GM19372 (cell line): Measurements from ENCODE around the gene DIAPH2.

Experiments used
- ATAC-seq: cut with Tn5 transposase; IDR thresholded peaks from one replicate; pipeline ENCODE4 v1.9.1; 2021; ENCODE audit warnings: mild to moderate bottlenecking, low read depth, moderate library complexity; ENCODE audit not compliant: unreplicated experiment

The DIAPH2 gene

GRCh38 chrX:96918864-96919263 lies 234.2 kb downstream of the DIAPH2 start:
- ATAC-seq, result no peak

GRCh38 chrX:96919672-96920071 lies 235.0 kb downstream of the DIAPH2 start:
- no peak for ATAC-seq

- ATAC-seq, result no peak
Observed at GRCh38 chrX:96924581-96924980, 239.9 kb downstream of the DIAPH2 start.

DNA sequence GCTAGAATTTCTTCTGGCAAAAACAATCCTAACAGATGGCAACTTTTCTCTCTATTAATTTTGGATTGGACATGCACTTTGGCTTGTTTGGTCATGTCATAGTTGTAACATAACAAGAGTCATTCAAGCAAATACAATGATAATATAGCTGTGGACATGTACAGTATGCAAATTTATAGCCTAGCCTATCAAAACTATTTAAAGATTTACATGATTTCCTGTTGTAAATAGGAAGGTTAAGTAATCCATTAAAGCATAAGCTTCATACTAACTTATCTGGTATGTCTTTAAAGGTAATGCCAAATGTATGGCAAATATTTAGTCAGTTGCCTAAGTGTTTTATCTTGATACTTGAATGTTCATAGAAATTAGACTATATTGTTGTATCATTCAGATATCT lies 244.4 kb downstream of the DIAPH2 start:
- no peak for ATAC-seq

DNA sequence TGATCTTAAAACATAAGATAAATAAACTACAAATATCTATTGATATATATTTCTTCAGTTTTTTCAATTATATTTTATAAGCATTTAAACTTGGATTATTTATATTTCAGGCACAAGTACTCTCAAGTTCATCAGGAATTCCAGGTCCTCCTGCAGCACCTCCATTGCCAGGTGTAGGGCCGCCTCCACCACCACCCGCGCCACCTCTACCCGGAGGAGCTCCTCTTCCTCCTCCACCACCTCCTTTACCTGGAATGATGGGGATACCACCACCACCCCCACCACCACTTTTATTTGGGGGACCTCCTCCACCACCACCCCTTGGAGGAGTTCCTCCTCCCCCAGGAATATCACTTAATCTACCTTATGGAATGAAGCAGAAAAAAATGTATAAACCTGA lies 273.1 kb downstream of the DIAPH2 start:
- ATAC-seq, result no peak

- ATAC-seq, result no peak
Observed at GRCh38 chrX:96971812-96972211, 287.2 kb downstream of the DIAPH2 start.

- no peak for ATAC-seq
Observed at GRCh38 chrX:96978906-96979305, 294.3 kb downstream of the DIAPH2 start.

DNA sequence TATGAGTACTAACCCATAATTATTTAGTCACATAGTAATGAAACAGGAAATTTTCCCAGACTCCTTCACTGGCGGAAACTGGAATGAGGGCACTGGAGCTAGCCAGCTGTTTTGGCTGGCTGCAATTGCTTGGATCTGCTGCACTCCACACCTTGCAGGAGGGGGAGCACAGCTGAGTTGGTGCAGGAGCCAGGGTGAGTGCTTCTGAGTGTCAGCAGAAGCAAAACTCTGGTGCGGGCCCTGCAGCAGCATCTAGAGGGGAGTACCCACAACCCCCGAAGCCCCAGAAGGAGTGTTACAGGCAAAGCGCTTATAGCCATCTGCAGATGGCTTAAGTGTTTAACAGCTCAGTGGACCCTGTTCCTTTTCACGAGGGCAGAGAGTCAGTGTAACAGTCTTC lies 295.1 kb downstream of the DIAPH2 start:
- ATAC-seq, result no peak

DNA sequence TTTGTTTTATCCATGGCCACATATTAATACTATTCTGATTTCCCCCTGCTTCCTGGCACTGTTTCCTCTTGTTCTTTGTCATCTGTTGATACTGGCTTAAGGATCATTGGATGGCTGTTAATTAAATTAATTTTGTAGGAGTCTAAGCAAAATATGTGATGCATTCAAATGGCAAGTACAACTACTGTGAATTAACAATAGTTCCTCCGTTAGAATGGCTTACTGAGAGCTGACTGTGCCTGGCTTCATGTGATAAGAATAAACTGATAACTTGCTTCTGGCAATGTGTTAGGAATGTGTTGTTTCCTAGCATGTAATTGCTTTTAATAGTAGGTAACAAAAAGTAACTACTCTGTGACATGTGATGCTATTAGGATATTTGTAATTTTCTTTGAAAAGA lies 297.5 kb downstream of the DIAPH2 start:
- no peak for ATAC-seq

DNA sequence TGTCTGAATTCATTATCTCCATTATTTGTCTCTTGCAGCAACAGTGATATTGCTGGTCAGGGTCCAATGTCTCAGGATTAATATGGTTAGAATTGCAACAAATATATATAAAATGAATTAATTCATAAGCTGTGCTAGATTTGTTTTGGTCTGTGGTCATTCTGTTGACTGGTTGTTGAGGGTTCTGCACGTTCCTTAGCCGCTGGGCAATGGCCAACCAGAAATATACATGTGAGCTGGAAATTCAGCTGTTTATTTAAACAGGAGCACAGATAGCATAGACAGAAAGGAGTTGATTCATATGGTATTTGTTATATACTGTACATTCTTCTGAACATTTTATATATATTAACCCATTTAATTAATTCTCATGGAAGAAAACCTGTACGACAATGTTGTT lies 299.9 kb downstream of the DIAPH2 start:
- no peak for ATAC-seq

GRCh38 chrX:96985046-96985445 lies 300.4 kb downstream of the DIAPH2 start:
- no peak for ATAC-seq

- ATAC-seq, result no peak
Observed at GRCh38 chrX:96987228-96987627, 302.6 kb downstream of the DIAPH2 start.

GRCh38 chrX:96989830-96990571 lies 305.4 kb downstream of the DIAPH2 start:
- no peak for ATAC-seq

DNA sequence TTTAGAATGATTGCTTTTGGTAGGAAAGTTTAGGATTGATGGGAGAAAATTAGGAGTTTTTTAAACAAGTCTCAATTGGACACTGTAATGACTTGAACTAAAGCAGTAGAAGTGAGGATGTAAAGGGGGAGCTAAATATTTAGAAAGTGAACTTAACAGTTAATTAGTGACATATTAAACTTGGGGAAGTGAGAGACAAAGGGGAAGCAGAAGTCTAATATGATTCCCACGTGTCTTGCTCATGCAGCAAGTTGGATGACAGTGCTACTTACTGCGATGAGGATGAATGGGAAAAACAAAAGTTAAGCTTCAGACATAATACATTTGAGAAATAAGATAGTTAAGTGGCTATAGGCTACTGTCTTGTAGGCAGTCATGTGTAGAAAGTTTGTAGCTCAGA lies 309.5 kb downstream of the DIAPH2 start:
- no peak for ATAC-seq

- no peak for ATAC-seq
Observed at GRCh38 chrX:96997196-96997595, 312.6 kb downstream of the DIAPH2 start.

- no peak for ATAC-seq
Observed at GRCh38 chrX:97000682-97001368, 316.2 kb downstream of the DIAPH2 start.

DNA sequence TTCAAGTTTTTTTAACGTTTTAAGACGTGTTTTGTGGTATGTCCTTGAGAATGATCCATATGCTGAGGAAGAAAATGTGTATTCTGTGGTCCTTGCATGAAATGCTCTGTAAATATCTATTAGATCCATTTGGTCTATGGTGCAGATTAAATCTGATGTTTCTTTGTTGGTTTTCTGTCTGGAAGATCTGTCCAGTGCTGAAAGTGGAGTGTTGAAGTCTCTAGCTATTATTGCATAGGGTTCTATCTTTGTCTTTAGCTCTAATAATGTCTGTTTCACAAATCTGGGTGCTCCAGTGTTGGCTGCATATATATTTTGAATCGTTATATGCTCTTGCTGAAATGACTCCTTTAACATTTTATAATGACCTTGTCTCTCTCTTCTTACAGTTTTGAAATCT lies 321.5 kb downstream of the DIAPH2 start:
- no peak for ATAC-seq

DNA sequence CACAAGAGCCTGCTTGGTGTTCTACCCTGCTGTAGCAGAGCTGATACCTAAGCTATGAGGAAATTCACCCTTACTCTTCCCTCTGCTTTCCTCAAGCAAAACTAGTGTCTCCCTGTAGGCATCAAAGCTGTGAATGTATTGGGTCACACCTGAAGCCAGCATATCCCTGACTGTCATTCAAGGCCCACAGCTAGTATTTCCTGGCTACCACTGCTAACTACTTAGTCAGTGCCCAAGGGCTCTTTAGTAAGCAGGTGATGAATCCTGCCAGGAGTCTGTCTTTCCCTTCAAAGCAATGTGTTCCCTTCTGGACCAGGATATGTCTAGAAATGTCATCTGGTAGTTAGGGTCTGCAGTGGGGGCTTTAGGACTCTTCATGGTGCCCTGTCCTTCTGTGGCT lies 324.7 kb downstream of the DIAPH2 start:
- ATAC-seq, result no peak

- ATAC-seq, result no peak
Observed at GRCh38 chrX:97011540-97011939, 326.9 kb downstream of the DIAPH2 start.

DNA sequence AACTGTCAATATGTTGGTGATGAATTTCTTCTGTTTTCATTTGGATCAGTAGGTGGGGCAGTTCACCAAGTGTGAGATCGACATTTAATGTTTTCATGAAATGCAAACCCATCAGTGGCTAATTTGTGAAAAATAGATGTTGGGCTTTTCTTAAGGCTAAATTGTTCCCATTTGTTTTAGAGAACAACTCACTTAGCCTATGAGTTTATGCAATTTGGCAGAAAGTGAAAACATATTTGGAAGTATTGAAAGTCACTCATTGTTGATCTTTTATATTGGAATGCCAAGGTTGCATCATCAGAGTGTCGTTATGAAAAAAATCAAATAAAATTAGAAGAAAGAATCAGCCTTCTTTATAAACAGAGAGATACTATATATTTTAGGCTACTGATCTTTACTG lies 331.5 kb downstream of the DIAPH2 start:
- ATAC-seq, result no peak

DNA sequence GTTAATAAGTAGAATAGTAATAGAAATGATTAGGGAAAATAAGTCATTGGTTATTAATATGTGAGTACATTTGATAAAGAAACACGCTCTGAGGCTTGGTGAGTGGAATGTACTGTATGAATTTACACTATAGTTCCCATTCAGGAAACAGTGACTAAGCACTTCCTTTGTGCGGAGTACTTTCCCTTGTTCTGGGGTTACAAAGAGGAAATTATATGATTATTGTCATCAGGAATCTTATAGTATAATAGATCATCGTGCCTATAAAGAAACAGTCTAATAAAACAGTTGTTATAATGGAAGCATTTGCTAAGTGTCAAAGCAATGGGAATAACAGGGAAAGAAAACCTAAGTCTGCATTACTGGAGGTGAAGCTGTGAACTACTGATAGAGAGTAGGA lies 337.0 kb downstream of the DIAPH2 start:
- no peak for ATAC-seq

GRCh38 chrX:97026406-97026805 lies 341.8 kb downstream of the DIAPH2 start:
- ATAC-seq, result no peak
